Measurements from ENCODE around the gene EFNA5.
"Not testable (repeated sequence)": the region's sequence is repeated elsewhere in the genome, so short reads cannot be mapped to it uniquely, and the experiment has no call there.

Gene EFNA5

GRCh38 chr5:107499237-107499636 lies 171.5 kb downstream of the EFNA5 start:
- DNase-seq (ENCODE audit: low read depth), result no peak
- TF ChIP-seq, protein P1, sequence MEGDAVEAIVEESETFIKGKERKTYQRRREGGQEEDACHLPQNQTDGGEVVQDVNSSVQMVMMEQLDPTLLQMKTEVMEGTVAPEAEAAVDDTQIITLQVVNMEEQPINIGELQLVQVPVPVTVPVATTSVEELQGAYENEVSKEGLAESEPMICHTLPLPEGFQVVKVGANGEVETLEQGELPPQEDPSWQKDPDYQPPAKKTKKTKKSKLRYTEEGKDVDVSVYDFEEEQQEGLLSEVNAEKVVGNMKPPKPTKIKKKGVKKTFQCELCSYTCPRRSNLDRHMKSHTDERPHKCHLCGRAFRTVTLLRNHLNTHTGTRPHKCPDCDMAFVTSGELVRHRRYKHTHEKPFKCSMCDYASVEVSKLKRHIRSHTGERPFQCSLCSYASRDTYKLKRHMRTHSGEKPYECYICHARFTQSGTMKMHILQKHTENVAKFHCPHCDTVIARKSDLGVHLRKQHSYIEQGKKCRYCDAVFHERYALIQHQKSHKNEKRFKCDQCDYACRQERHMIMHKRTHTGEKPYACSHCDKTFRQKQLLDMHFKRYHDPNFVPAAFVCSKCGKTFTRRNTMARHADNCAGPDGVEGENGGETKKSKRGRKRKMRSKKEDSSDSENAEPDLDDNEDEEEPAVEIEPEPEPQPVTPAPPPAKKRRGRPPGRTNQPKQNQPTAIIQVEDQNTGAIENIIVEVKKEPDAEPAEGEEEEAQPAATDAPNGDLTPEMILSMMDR (IDR thresholded peaks at IDR 0.05; ENCODE audit: insufficient read depth, low read depth, low read length, missing control alignments), result no peak
- H3K4me3 ChIP-seq (ENCODE audit: low read depth, low read length), result no peak overlapping the region

- H3K4me3 ChIP-seq (ENCODE audit: low read depth, low read length), result no peak overlapping the region
- DNase-seq (ENCODE audit: low read depth), result no peak
- TF ChIP-seq, protein P1 (IDR thresholded peaks at IDR 0.05; ENCODE audit: insufficient read depth, low read depth, low read length, missing control alignments), result no peak
Observed at GRCh38 chr5:107496466-107496865, 174.3 kb downstream of the EFNA5 start.

GRCh38 chr5:107494129-107494528 lies 176.6 kb downstream of the EFNA5 start:
- not testable (repeated sequence) for H3K4me3 ChIP-seq (ENCODE audit: low read depth, low read length); DNase-seq (ENCODE audit: low read depth)

- TF ChIP-seq, protein P1 (IDR thresholded peaks at IDR 0.05; ENCODE audit: insufficient read depth, low read depth, low read length, missing control alignments), result no peak
Observed at GRCh38 chr5:107487056-107487542, 183.6 kb downstream of the EFNA5 start.

GRCh38 chr5:107486489-107486888 lies 184.2 kb downstream of the EFNA5 start:
- TF ChIP-seq, protein P1 (IDR thresholded peaks at IDR 0.05; ENCODE audit: insufficient read depth, low read depth, low read length, missing control alignments), result no peak
- peak; percentile 88 for DNase-seq (ENCODE audit: low read depth)
- no peak overlapping the region for H3K4me3 ChIP-seq (ENCODE audit: low read depth, low read length)

More at GRCh38 chr5:107487056-107487542, 183.6 kb downstream of the EFNA5 start:
- H3K4me3 ChIP-seq (ENCODE audit: low read depth, low read length), result no peak overlapping the region
- no peak for DNase-seq (ENCODE audit: low read depth)

DNA sequence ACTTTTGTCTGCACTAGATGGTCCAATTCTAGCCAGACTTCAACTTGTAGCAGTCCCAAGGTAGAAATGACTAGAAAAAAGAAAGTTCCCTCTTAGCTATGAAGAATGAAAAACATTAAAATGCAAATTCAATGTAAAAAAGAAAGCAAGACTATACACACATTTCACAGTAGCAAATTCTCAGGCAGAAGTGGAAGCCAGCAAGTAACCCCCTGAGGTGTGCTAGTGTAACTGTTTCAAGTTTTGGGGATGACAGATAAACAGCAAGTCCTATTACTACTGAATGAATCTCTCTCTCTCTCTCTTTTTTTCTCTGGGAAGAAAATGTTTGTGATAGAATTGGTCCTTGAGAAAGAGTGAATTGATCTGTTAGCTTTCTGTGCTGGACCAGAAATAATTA lies 185.6 kb downstream of the EFNA5 start:
- TF ChIP-seq, protein P1 (IDR thresholded peaks at IDR 0.05; ENCODE audit: insufficient read depth, low read depth, low read length, missing control alignments), result no peak
- DNase-seq (ENCODE audit: low read depth), result peak; percentile 84
- no peak overlapping the region for H3K4me3 ChIP-seq (ENCODE audit: low read depth, low read length)

DNA sequence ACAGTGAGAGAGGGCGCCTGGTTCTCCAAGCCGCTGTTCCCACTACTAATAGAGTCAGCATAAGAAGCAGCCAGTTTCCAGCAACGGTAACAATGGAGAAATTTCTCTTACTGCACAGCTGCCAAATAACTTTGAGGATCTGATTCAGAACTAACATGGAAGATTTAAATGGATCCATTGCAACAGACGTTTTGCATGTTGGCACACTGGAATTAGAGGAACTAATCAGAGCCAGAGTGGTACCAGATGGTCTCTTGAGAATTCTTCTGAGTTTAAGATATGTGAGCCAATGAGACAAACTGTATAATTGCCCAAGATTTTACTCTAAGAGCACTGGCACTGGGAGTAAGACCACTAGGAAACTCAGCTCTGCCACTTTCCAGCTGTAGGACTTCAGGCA lies 186.5 kb downstream of the EFNA5 start:
- no peak overlapping the region for H3K4me3 ChIP-seq (ENCODE audit: low read depth, low read length)
- TF ChIP-seq, protein P1 (IDR thresholded peaks at IDR 0.05; ENCODE audit: insufficient read depth, low read depth, low read length, missing control alignments), result no peak
- DNase-seq (ENCODE audit: low read depth), result no peak

Data from GM12865 (cell line).